Measurements from ENCODE around the gene ITPR1. TPM values are rescaled to one million over a fixed set of nuclear protein-coding genes. Genes with fewer than 3 reads are reported as not detected.

ITPR1 gene
- total RNA-seq, 4 donors from 2014 or later: 14.7 to 45.1 (median 21.0) TPM

- Histone ChIP-seq H3K27me3 (no peaks in the 10 kb centered on the region), H3K27ac (no peak overlapping the region), H3K4me3 (no peak overlapping the region), H3K36me3 (no peaks in the 10 kb centered on the region), H3K9me3 (no peaks in the 10 kb centered on the region), H3K4me1 (no peaks in the 10 kb centered on the region)
- no peak for TF ChIP-seq POLR2AphosphoS5 (IDR thresholded peaks at IDR 0.05)
- no peak for TF ChIP-seq EP300 (IDR thresholded peaks at IDR 0.05)
- no peak for TF ChIP-seq CTCF (IDR thresholded peaks at IDR 0.05)
- no peak for TF ChIP-seq POLR2A (IDR thresholded peaks at IDR 0.05)
- 94% methylated on average over 3 of the region's 3 CpGs for WGBS
- DNase-seq (ENCODE audit: low spot score in 2 of 2): no peak
Observed at GRCh38 chr3:4458961-4459360, 34.2 kb upstream of the ITPR1 start.

GRCh38 chr3:4460334-4460733, 32.8 kb upstream of the ITPR1 start:
- DNase-seq (ENCODE audit: low spot score in 2 of 2): no peak
- no peaks in the 10 kb centered on the region for H3K27me3 ChIP-seq
- no peak overlapping the region for H3K27ac ChIP-seq
- no peaks in the 10 kb centered on the region for H3K4me1 ChIP-seq
- TF ChIP-seq POLR2AphosphoS5 (IDR thresholded peaks at IDR 0.05) (no peak), CTCF (IDR thresholded peaks at IDR 0.05) (no peak), POLR2A (IDR thresholded peaks at IDR 0.05) (no peak), EP300 (IDR thresholded peaks at IDR 0.05) (no peak)
- 97% methylated on average over 4 of the region's 4 CpGs for WGBS
- H3K4me3 ChIP-seq: no peak overlapping the region
- H3K36me3 ChIP-seq: no peaks in the 10 kb centered on the region
- no peaks in the 10 kb centered on the region for H3K9me3 ChIP-seq

GRCh38 chr3:4461468-4462090, 31.6 kb upstream of the ITPR1 start:
- Histone ChIP-seq H3K4me3 (no peak overlapping the region), H3K4me1 (peaks cover 8% of the 10 kb centered on the region), H3K27me3 (no peaks in the 10 kb centered on the region), H3K27ac (no peak overlapping the region), H3K9me3 (no peaks in the 10 kb centered on the region), H3K36me3 (no peaks in the 10 kb centered on the region)
- DNase-seq (ENCODE audit: low spot score in 2 of 2): no peak
- TF ChIP-seq EP300 (IDR thresholded peaks at IDR 0.05) (no peak), POLR2AphosphoS5 (IDR thresholded peaks at IDR 0.05) (no peak), POLR2A (IDR thresholded peaks at IDR 0.05) (no peak)
- WGBS: 81% methylated on average over 2 of the region's 2 CpGs

- 94% methylated on average over 3 of the region's 3 CpGs for WGBS
- H3K9me3 ChIP-seq: no peaks in the 10 kb centered on the region
- DNase-seq (ENCODE audit: low spot score in 2 of 2): no peak
- peaks cover 12% of the 10 kb centered on the region for H3K4me1 ChIP-seq
- H3K27me3 ChIP-seq: no peaks in the 10 kb centered on the region
- H3K4me3 ChIP-seq: no peak overlapping the region
- no peak overlapping the region for H3K27ac ChIP-seq
- no peaks in the 10 kb centered on the region for H3K36me3 ChIP-seq
- TF ChIP-seq POLR2A (IDR thresholded peaks at IDR 0.05) (no peak), CTCF (IDR thresholded peaks at IDR 0.05) (no peak), EP300 (IDR thresholded peaks at IDR 0.05) (no peak), POLR2AphosphoS5 (IDR thresholded peaks at IDR 0.05) (no peak)
Observed at GRCh38 chr3:4462369-4463040, 30.6 kb upstream of the ITPR1 start.

- 67% methylated on average over 1 of the region's 1 CpG for WGBS
- TF ChIP-seq CTCF (IDR thresholded peaks at IDR 0.05): no peak
- TF ChIP-seq POLR2AphosphoS5 (IDR thresholded peaks at IDR 0.05): no peak
- TF ChIP-seq EP300 (IDR thresholded peaks at IDR 0.05): no peak
- TF ChIP-seq POLR2A (IDR thresholded peaks at IDR 0.05): no peak
- H3K36me3 ChIP-seq: no peaks in the 10 kb centered on the region
Observed at GRCh38 chr3:4464576-4464975, 28.6 kb upstream of the ITPR1 start.

More at GRCh38 chr3:4464576-4464975, 28.6 kb upstream of the ITPR1 start:
- no peaks in the 10 kb centered on the region for H3K9me3 ChIP-seq
- H3K27ac ChIP-seq: no peak overlapping the region
- H3K27me3 ChIP-seq: no peaks in the 10 kb centered on the region
- no peak overlapping the region for H3K4me3 ChIP-seq
- peaks cover 12% of the 10 kb centered on the region for H3K4me1 ChIP-seq
- DNase-seq (ENCODE audit: low spot score in 2 of 2): no peak
